Measurements from ENCODE around the gene ADGRD1. TPM values are rescaled to one million over a fixed set of nuclear protein-coding genes. Genes with fewer than 3 reads are reported as not detected.
"Not testable (repeated sequence)": the region's sequence is repeated elsewhere in the genome, so short reads cannot be mapped to it uniquely, and the experiment has no call there.

Gene ADGRD1
- total RNA-seq, 1 donor from 2014 or later, result 8.4 TPM

DNA sequence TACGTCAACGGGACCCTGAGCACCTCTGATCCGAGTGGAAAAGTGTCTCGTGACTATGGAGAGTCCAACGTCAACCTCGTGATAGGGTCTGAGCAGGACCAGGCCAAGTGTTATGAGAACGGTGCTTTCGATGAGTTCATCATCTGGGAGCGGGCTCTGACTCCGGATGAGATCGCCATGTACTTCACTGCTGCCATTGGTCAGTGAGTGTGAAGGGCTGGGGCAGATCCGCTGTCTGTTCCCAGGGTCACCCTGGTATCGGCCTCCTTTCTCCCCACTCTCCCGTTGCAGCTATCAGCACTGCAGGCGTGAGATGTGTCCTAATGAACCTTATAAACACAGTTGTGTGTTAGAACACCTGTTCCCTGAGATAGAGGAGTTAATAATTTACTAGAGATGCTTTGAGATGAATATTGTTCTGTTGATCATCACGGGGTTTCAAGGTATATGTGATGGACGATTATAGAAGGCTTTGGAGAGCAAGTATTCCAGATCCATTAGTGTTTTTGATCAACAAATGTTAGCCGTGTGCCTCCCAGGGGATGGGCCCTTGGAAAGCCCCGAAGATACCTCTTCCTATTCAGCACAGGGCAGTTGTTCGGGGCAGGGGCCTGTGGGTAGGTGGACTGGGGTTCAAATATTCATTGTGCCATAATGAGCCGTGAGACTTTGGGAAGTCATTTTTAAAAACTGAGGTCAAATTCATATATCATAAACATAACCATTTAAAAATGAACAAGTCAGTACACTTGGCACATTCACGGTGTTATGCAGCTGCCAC lies 33.6 kb downstream of the ADGRD1 start:
- DNase-seq (ENCODE audit: low spot score), result no peak
- Mint-ChIP-seq H3K4me3 (ENCODE audit: low read depth) (no peak overlapping the region), H3K9me3 (no peaks in the 10 kb centered on the region), H3K27me3 (ENCODE audit: low read depth) (peaks cover 9% of the 10 kb centered on the region), H3K27ac (no peak overlapping the region), H3K36me3 (ENCODE audit: low read depth) (no peaks in the 10 kb centered on the region), H3K4me1 (ENCODE audit: low read depth) (no peaks in the 10 kb centered on the region)
- intact Hi-C loops (cut with micrococcal nuclease), result no loop called here

DNA sequence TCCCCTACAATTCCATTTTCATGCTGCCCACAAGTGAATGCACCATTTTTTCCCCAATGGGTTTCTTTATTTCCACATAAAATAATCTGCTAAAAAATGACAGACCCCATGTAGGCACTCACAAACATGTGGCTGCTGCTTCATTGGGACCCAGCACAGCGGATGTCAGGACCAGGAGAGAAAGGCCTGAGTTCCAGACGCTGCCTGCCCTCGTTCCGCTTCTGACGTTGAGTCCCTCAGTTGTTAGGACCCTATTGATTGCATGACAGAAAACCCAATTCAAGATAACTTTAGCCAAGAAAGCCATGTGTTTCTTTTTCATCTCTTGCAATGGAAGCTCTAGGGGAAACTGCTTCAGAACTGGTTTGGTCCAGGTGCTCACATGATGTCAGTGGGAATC lies 34.6 kb downstream of the ADGRD1 start:
- H3K36me3 Mint-ChIP-seq (ENCODE audit: low read depth), result no peaks in the 10 kb centered on the region
- H3K4me3 Mint-ChIP-seq (ENCODE audit: low read depth), result no peak overlapping the region
- H3K4me1 Mint-ChIP-seq (ENCODE audit: low read depth), result no peaks in the 10 kb centered on the region

DNA sequence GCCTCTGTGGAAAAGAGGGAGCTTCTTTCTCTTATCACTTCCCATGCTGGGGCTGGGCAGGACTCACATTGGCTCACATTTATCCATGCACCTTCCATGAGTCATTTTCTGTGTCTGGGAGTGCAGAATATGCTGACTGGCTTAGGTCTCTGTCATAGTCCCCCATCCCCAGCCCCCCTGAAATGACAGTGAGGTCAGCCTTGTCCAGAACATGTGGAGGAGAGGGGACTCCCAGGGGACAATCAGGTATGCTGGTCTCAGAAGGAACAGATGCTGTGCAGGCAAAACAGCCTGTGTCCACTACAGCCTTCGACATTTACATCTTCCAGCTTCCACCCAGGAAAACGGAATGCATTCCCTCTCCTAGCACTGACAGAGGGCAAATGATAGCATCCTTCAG lies 35.0 kb downstream of the ADGRD1 start:
- H3K9me3 Mint-ChIP-seq, result no peaks in the 10 kb centered on the region
- H3K27me3 Mint-ChIP-seq (ENCODE audit: low read depth), result peaks cover 9% of the 10 kb centered on the region
- intact Hi-C loops (cut with micrococcal nuclease), result no loop called here
- H3K36me3 Mint-ChIP-seq (ENCODE audit: low read depth), result no peaks in the 10 kb centered on the region
- no peak overlapping the region for H3K4me3 Mint-ChIP-seq (ENCODE audit: low read depth)
- H3K4me1 Mint-ChIP-seq (ENCODE audit: low read depth), result no peaks in the 10 kb centered on the region
- no peak for DNase-seq (ENCODE audit: low spot score)
- H3K27ac Mint-ChIP-seq, result no peak overlapping the region

More for the DNA sequence above, 34.6 kb downstream of the ADGRD1 start:
- Mint-ChIP-seq H3K27ac (no peak overlapping the region), H3K9me3 (no peaks in the 10 kb centered on the region), H3K27me3 (ENCODE audit: low read depth) (peaks cover 9% of the 10 kb centered on the region)
- no peak for DNase-seq (ENCODE audit: low spot score)
- intact Hi-C loops (cut with micrococcal nuclease), result no loop called here

DNA sequence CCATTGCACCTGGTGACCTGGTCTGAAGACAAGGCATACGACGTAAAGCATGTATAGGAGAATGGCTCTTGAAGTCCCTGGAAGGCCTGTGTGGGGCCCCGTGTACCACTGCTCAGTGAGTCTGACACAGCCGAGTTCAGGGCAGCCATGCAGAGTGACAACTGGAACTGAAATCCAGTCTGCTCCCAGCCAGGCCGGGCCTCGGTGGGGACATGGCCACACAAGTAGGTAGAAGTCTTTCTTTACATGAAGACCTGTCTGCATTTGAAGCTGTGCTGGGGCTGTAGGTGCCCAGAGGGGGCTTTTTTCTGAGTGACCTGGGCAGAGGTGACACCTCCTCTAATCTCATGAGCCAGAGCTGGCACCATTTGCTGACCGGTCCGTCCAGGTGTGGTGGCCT lies 35.7 kb downstream of the ADGRD1 start:
- intact Hi-C loops (cut with micrococcal nuclease), result no loop called here
- Mint-ChIP-seq H3K9me3 (no peaks in the 10 kb centered on the region), H3K4me1 (ENCODE audit: low read depth) (no peaks in the 10 kb centered on the region), H3K4me3 (ENCODE audit: low read depth) (no peak overlapping the region), H3K27me3 (ENCODE audit: low read depth) (peaks cover 9% of the 10 kb centered on the region), H3K36me3 (ENCODE audit: low read depth) (no peaks in the 10 kb centered on the region), H3K27ac (no peak overlapping the region)
- no peak for DNase-seq (ENCODE audit: low spot score)

DNA sequence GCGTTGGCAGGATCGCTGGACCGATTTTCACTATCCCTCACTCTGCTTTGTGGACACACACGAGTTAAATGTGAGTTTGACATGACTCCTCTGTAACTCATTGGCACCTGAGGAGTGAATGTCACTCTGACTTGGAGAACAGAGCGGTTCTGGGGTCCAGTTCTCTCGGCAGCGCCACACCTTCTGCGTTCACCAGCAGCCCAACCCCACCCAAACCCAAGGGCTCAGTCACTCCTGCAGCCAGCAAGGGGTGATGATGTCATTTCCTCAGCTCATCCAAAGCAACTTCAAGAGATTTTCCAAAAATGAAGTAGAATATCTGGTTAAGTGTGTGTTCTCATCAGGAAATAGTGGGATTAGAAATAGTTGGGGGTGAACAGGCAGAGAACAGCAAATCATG lies 36.3 kb downstream of the ADGRD1 start:
- Mint-ChIP-seq H3K4me3 (ENCODE audit: low read depth) (no peak overlapping the region), H3K4me1 (ENCODE audit: low read depth) (no peaks in the 10 kb centered on the region), H3K9me3 (no peaks in the 10 kb centered on the region), H3K36me3 (ENCODE audit: low read depth) (no peaks in the 10 kb centered on the region), H3K27ac (no peak overlapping the region), H3K27me3 (ENCODE audit: low read depth) (peaks cover 9% of the 10 kb centered on the region)
- intact Hi-C loops (cut with micrococcal nuclease), result no loop called here
- no peak for DNase-seq (ENCODE audit: low spot score)

DNA sequence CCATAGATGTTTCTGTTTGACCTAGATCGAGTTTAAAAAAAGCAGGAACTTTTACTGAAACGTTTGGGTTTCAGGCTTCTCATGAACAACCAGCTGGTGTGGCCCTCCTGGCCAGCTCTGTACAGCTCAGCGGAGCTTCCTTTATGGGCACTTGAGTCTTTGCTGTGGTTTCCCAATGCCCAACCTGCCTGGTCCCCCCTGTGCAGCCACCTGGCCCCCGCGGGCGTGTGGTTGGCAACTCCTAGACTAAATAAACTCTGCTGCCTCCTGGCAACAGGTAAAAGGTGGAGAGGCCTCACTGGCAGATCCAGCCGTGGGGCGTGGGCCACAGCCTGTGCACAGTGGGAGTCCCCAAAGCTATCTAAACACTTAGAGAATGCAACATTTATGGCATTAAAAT lies 38.7 kb downstream of the ADGRD1 start:
- H3K27ac Mint-ChIP-seq, result no peak overlapping the region
- no peak for DNase-seq (ENCODE audit: low spot score)
- H3K4me1 Mint-ChIP-seq (ENCODE audit: low read depth), result no peaks in the 10 kb centered on the region
- H3K9me3 Mint-ChIP-seq, result no peaks in the 10 kb centered on the region
- intact Hi-C loops (cut with micrococcal nuclease), result no loop called here
- H3K4me3 Mint-ChIP-seq (ENCODE audit: low read depth), result no peak overlapping the region
- peaks cover 2% of the 10 kb centered on the region for H3K27me3 Mint-ChIP-seq (ENCODE audit: low read depth)
- H3K36me3 Mint-ChIP-seq (ENCODE audit: low read depth), result no peaks in the 10 kb centered on the region

DNA sequence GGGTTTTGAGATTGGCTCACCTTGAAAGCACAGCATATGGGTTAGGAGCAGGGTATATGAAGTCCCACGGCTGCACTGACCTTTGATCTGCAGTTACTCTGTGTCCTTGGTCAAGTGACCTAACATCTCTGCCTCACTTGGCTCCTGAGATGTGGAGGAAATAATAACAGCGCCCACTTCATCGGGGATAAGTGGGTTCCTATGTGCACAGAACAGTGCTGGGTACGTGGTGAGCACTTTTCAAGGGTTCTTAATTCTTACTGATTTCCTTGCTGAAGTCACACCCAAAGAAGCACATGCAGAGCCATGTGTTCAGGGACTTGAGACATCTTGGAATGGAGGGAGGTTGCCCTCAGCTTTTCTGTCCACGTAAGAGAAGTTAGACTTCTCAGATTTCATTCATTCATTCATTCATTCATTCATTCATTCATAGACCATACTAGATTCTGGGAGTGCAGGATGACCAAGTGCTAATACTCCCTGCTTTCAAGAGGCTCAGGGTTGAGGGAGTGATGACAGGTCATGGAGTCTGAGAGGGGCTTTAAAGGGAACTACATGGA lies 39.4 kb downstream of the ADGRD1 start:
- peaks cover 2% of the 10 kb centered on the region for H3K27me3 Mint-ChIP-seq (ENCODE audit: low read depth)
- no peaks in the 10 kb centered on the region for H3K9me3 Mint-ChIP-seq
- intact Hi-C loops (cut with micrococcal nuclease), result no loop called here
- no peak for DNase-seq (ENCODE audit: low spot score)
- H3K36me3 Mint-ChIP-seq (ENCODE audit: low read depth), result no peaks in the 10 kb centered on the region
- no peak overlapping the region for H3K4me3 Mint-ChIP-seq (ENCODE audit: low read depth)
- H3K4me1 Mint-ChIP-seq (ENCODE audit: low read depth), result no peaks in the 10 kb centered on the region
- no peak overlapping the region for H3K27ac Mint-ChIP-seq

DNA sequence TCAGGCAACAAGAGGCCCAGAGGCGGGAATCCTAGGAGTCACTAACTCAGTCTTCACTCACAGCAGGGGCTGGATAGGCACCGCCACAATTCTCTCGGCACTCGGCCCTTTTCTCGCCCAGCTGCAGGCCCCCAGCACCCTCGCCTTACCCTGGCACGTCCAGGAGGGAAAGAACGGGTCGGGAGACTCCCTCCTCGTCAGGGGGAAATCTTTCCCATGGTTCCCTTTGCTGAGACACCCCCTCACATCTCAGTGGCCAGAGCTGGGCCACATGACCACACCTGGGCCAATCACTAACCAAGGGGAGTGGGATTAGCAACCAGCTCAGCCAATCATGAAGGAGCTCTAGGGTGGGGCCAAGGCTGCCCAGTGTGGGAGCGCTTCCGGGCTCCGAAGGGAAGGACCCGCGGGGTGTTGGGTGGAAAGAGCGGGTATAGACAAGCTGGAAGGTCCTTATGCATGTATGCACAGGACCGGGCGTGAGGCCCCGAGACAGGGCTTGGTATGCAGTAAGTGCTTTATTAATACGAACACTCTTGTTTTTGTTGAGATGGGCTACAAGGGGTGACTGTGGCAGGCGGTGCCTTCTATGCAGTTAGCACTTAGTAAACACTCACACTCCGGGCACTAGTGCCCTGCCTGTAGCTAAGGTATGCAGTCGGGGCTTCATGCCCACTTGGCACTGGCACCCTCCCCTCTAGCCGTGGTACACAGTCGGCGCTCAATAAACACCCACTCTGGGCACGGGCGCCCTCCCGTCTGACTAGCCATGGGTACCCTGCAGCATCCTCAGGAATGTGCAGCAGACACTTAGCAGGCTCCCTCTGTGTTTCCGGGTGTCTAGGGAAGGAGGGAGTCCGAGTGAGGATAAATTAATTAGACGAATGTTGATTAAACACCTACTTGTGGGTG lies 40.3 kb downstream of the ADGRD1 start:
- intact Hi-C loops (cut with micrococcal nuclease), result no loop called here
- no peaks in the 10 kb centered on the region for H3K4me1 Mint-ChIP-seq (ENCODE audit: low read depth)
- peaks cover 2% of the 10 kb centered on the region for H3K27me3 Mint-ChIP-seq (ENCODE audit: low read depth)
- no peak for DNase-seq (ENCODE audit: low spot score)
- no peaks in the 10 kb centered on the region for H3K36me3 Mint-ChIP-seq (ENCODE audit: low read depth)
- no peak overlapping the region for H3K27ac Mint-ChIP-seq
- H3K4me3 Mint-ChIP-seq (ENCODE audit: low read depth), result no peak overlapping the region
- no peaks in the 10 kb centered on the region for H3K9me3 Mint-ChIP-seq

DNA sequence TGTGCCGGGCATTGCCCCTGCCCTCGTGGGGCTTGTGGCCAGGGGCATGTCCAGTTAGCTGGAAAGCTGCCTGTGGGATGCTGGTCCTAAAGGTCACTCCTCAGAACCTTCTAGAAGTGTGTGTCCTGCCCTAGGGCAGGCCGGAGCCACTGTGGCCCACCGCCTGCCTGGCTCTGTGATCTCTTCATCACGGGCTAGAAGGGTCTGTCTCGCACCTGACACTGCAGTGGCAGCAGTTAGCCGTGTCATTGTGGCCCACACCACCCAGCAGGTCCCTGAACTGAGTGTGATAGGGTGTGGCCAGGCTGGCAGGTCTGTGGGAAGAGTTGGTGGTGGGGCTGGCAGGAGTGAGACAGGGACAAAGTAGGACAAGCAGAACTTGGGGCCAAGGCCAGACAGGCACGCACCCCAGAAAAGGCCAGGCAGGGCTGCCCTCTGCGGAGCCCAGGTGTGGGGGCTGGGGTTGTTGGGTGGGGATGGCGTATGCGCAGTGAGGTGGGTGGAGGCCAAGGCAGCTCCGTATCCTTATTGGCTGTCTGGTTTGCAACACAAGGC lies 41.2 kb downstream of the ADGRD1 start:
- no peak overlapping the region for H3K27ac Mint-ChIP-seq
- no peak for DNase-seq (ENCODE audit: low spot score)
- no peaks in the 10 kb centered on the region for H3K9me3 Mint-ChIP-seq
- H3K4me1 Mint-ChIP-seq (ENCODE audit: low read depth), result no peaks in the 10 kb centered on the region
- H3K27me3 Mint-ChIP-seq (ENCODE audit: low read depth), result peaks cover 2% of the 10 kb centered on the region
- no peak overlapping the region for H3K4me3 Mint-ChIP-seq (ENCODE audit: low read depth)
- intact Hi-C loops (cut with micrococcal nuclease), result no loop called here
- no peaks in the 10 kb centered on the region for H3K36me3 Mint-ChIP-seq (ENCODE audit: low read depth)

DNA sequence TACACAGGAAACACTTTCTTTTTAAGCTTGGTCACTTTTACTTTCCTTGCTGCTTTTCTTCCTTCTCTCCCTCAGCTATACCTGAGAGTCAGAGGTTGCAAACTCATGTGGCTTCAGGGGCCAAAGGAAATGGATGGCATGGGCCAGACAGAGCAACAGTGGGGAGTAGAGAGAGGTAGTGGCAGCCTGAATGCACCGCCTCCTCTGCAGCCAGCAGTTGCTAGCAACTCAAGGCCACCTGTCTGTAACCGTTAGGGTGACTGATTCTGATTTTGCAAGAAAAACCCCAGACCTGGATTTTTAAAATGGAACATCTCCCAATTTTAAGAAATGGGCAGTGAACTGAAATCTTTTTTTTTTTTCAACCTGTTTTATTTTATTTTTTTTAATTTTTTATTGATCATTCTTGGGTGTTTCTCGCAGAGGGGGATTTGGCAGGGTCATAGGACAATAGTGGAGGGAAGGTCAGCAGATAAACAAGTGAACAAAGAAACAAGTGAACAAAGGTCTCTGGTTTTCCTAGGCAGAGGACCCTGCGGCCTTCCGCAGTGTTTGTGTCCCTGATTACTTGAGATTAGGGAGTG lies 41.8 kb downstream of the ADGRD1 start:
- intact Hi-C loops (cut with micrococcal nuclease); H3K27ac Mint-ChIP-seq; H3K36me3 Mint-ChIP-seq (ENCODE audit: low read depth); H3K9me3 Mint-ChIP-seq; H3K4me3 Mint-ChIP-seq (ENCODE audit: low read depth); DNase-seq (ENCODE audit: low spot score); H3K4me1 Mint-ChIP-seq (ENCODE audit: low read depth); H3K27me3 Mint-ChIP-seq (ENCODE audit: low read depth): not testable (repeated sequence)

DNA sequence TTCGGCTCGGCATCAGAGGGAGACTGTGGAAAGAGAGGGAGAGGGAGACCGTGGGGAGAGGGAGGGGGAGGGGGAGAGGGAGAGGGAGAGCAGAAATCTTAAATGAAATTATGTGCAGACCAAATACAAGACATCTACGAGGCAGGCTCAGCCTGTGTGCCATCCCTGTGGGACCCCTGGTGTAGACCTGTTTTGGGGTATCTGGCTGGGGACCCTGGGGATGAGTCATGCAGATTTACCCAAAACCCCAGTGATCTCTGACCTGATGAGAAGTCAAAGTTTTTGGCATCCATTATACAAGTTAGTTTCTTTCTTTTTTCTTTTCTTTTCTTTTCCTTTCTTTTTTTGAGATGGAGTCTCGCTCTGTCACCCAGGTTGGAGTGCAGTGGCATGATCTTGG lies 44.4 kb downstream of the ADGRD1 start:
- Mint-ChIP-seq H3K9me3 (no peaks in the 10 kb centered on the region), H3K36me3 (ENCODE audit: low read depth) (no peaks in the 10 kb centered on the region), H3K27me3 (ENCODE audit: low read depth) (no peaks in the 10 kb centered on the region), H3K4me1 (ENCODE audit: low read depth) (no peaks in the 10 kb centered on the region), H3K4me3 (ENCODE audit: low read depth) (no peak overlapping the region), H3K27ac (no peak overlapping the region)
- no peak for DNase-seq (ENCODE audit: low spot score)
- intact Hi-C loops (cut with micrococcal nuclease), result no loop called here

DNA sequence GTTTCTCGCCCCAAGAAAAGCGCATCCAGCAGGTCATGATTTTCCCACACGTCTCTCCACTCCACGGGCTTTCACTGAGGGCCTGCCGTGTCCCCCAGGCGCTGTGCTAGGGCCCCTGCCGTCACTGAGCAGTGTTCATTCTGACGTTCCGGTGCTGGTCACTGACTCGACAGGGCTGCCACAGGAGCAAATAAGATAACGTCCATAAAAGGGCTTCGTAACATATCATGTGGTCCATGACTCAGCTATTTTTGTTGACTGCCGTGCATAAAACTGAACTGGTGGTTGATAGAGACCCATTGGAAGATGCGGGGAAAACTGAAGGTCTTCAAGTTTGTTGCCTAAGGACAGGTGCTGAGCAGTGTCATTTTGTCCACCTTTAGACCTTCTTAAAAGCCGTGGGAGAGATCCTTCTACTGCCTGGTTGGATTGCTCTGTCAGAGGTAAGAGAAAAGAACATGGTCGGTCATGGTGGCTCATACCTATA lies 46.3 kb downstream of the ADGRD1 start:
- Mint-ChIP-seq H3K9me3 (no peaks in the 10 kb centered on the region), H3K27me3 (ENCODE audit: low read depth) (no peaks in the 10 kb centered on the region), H3K4me1 (ENCODE audit: low read depth) (no peaks in the 10 kb centered on the region), H3K36me3 (ENCODE audit: low read depth) (no peaks in the 10 kb centered on the region), H3K4me3 (ENCODE audit: low read depth) (no peak overlapping the region), H3K27ac (no peak overlapping the region)
- no peak for DNase-seq (ENCODE audit: low spot score)
- intact Hi-C loops (cut with micrococcal nuclease), result no loop called here
